Measurements from ENCODE around the gene WNK2. TPM values are rescaled to one million over a fixed set of nuclear protein-coding genes. Genes with fewer than 3 reads are reported as not detected.
A peak's percentile ranks its signal among the peaks of the same experiment; 100 is the strongest.

WNK2 gene
- polyA plus RNA-seq, 1 donor from 2014 or later, result 0.18 TPM

GRCh38 chr9:93266521-93267001, 82.6 kb downstream of the WNK2 start:
- Mint-ChIP-seq H3K9me3 (no peaks in the 10 kb centered on the region), H3K4me3 (no peak overlapping the region), H3K4me1 (peaks cover 31 to 33% (median 33%) of the 10 kb centered on the region in 3 donors), H3K36me3 (no peaks in the 10 kb centered on the region), H3K27ac (no peak overlapping the region), H3K27me3 (peaks cover 13% of the 10 kb centered on the region)

GRCh38 chr9:93267091-93267541, 83.2 kb downstream of the WNK2 start:
- H3K27me3 Mint-ChIP-seq, result peaks cover 18% of the 10 kb centered on the region
- no peaks in the 10 kb centered on the region for H3K9me3 Mint-ChIP-seq

GRCh38 chr9:93267681-93268505, 84.0 kb downstream of the WNK2 start:
- Mint-ChIP-seq H3K9me3 (no peaks in the 10 kb centered on the region), H3K27me3 (peaks cover 19% of the 10 kb centered on the region), H3K36me3 (no peaks in the 10 kb centered on the region), H3K4me3 (peak overlapping the region; percentile 12 to 92 (median 30)), H3K4me1 (peaks cover 36 to 39% (median 37%) of the 10 kb centered on the region in 3 donors), H3K27ac (no peak overlapping the region)

More at GRCh38 chr9:93267091-93267541, 83.2 kb downstream of the WNK2 start:
- H3K36me3 Mint-ChIP-seq, result no peaks in the 10 kb centered on the region
- H3K27ac Mint-ChIP-seq, result no peak overlapping the region
- H3K4me1 Mint-ChIP-seq, result peaks cover 36 to 38% (median 37%) of the 10 kb centered on the region in 3 donors
- peak overlapping the region in 1 of 4 donors; percentile 41 for H3K4me3 Mint-ChIP-seq

GRCh38 chr9:93268551-93269314, 84.8 kb downstream of the WNK2 start:
- Mint-ChIP-seq H3K36me3 (no peaks in the 10 kb centered on the region), H3K4me3 (peak overlapping the region; percentile 44 to 92 (median 82)), H3K9me3 (peaks cover 0 to under 1% (median 0%) of the 10 kb centered on the region in 3 donors), H3K4me1 (peaks cover 36 to 39% (median 37%) of the 10 kb centered on the region in 3 donors), H3K27me3 (peaks cover 22% of the 10 kb centered on the region), H3K27ac (peak overlapping the region; percentile 33 to 87 (median 58))

GRCh38 chr9:93270976-93271375, 87.0 kb downstream of the WNK2 start:
- Mint-ChIP-seq H3K4me1 (peaks cover 35 to 39% (median 39%) of the 10 kb centered on the region in 3 donors), H3K27me3 (peaks cover 28% of the 10 kb centered on the region), H3K9me3 (peaks cover 0 to 3% (median 0%) of the 10 kb centered on the region in 3 donors), H3K27ac (peak overlapping the region in 1 of 3 donors; percentile 66), H3K4me3 (peak overlapping the region in 3 of 4 donors; percentile 61 to 89 (median 70)), H3K36me3 (peaks cover 2% of the 10 kb centered on the region)

GRCh38 chr9:93276973-93277372, 93.0 kb downstream of the WNK2 start:
- peaks cover 7 to 12% (median 8%) of the 10 kb centered on the region in 3 donors for H3K4me1 Mint-ChIP-seq
- H3K9me3 Mint-ChIP-seq, result peaks cover 0 to 4% (median 0%) of the 10 kb centered on the region in 3 donors
- peaks cover 50% of the 10 kb centered on the region for H3K27me3 Mint-ChIP-seq
- peaks cover 2% of the 10 kb centered on the region for H3K36me3 Mint-ChIP-seq
- H3K27ac Mint-ChIP-seq, result peak overlapping the region in 1 of 3 donors; percentile 40
- peak overlapping the region in 1 of 4 donors; percentile 56 for H3K4me3 Mint-ChIP-seq

GRCh38 chr9:93278144-93278543, 94.2 kb downstream of the WNK2 start:
- H3K27me3 Mint-ChIP-seq, result peaks cover 57% of the 10 kb centered on the region

GRCh38 chr9:93280661-93281259, 96.8 kb downstream of the WNK2 start:
- Mint-ChIP-seq H3K27me3 (peaks cover 58% of the 10 kb centered on the region), H3K9me3 (peaks cover 2 to 7% (median 5%) of the 10 kb centered on the region in 3 donors), H3K4me3 (no peak overlapping the region), H3K4me1 (peaks cover 7 to 11% (median 10%) of the 10 kb centered on the region in 3 donors), H3K36me3 (no peaks in the 10 kb centered on the region), H3K27ac (no peak overlapping the region)

More at GRCh38 chr9:93278144-93278543, 94.2 kb downstream of the WNK2 start:
- Mint-ChIP-seq H3K4me1 (peaks cover 4 to 10% (median 7%) of the 10 kb centered on the region in 3 donors), H3K36me3 (peaks cover 2% of the 10 kb centered on the region), H3K27ac (no peak overlapping the region), H3K4me3 (no peak overlapping the region), H3K9me3 (peaks cover 0 to 4% (median 0%) of the 10 kb centered on the region in 3 donors)

- H3K27me3 Mint-ChIP-seq, result peaks cover 39% of the 10 kb centered on the region
- no peak overlapping the region for H3K4me3 Mint-ChIP-seq
- no peaks in the 10 kb centered on the region for H3K36me3 Mint-ChIP-seq
- H3K27ac Mint-ChIP-seq, result peak overlapping the region in 1 of 3 donors; percentile 24
- peaks cover 11 to 17% (median 12%) of the 10 kb centered on the region in 3 donors for H3K4me1 Mint-ChIP-seq
- peaks cover 2 to 7% (median 4%) of the 10 kb centered on the region in 3 donors for H3K9me3 Mint-ChIP-seq
These were observed 102.6 kb downstream of the WNK2 start for GRCh38 chr9:93286252-93287188.

- peaks cover 11 to 17% (median 12%) of the 10 kb centered on the region in 3 donors for H3K4me1 Mint-ChIP-seq
- no peak overlapping the region for H3K4me3 Mint-ChIP-seq
- peaks cover 2 to 7% (median 4%) of the 10 kb centered on the region in 3 donors for H3K9me3 Mint-ChIP-seq
- H3K27me3 Mint-ChIP-seq, result peaks cover 40% of the 10 kb centered on the region
- no peak overlapping the region for H3K27ac Mint-ChIP-seq
- no peaks in the 10 kb centered on the region for H3K36me3 Mint-ChIP-seq
These were observed 103.2 kb downstream of the WNK2 start for GRCh38 chr9:93287189-93287552.

- Mint-ChIP-seq H3K36me3 (no peaks in the 10 kb centered on the region), H3K9me3 (peaks cover 2 to 7% (median 4%) of the 10 kb centered on the region in 3 donors), H3K4me1 (peaks cover 11 to 17% (median 12%) of the 10 kb centered on the region in 3 donors), H3K4me3 (no peak overlapping the region), H3K27ac (no peak overlapping the region), H3K27me3 (peaks cover 36% of the 10 kb centered on the region)
These were observed 103.7 kb downstream of the WNK2 start for GRCh38 chr9:93287593-93287992.

GRCh38 chr9:93288341-93288740, 104.4 kb downstream of the WNK2 start:
- Mint-ChIP-seq H3K36me3 (no peaks in the 10 kb centered on the region), H3K4me1 (peaks cover 11 to 17% (median 12%) of the 10 kb centered on the region in 3 donors), H3K9me3 (peaks cover 2 to 7% (median 4%) of the 10 kb centered on the region in 3 donors), H3K27me3 (peaks cover 32% of the 10 kb centered on the region), H3K4me3 (no peak overlapping the region), H3K27ac (peak overlapping the region in 1 of 3 donors; percentile 41)
